Measurements from ENCODE around the gene DOCK1. TPM values are rescaled to one million over a fixed set of nuclear protein-coding genes. Genes with fewer than 3 reads are reported as not detected.

DOCK1 gene
- total RNA-seq, 1 donor = 99.7 TPM

GRCh38 chr10:127368101-127368500 is 462.9 kb downstream of the DOCK1 start:
- TF ChIP-seq, protein P1, sequence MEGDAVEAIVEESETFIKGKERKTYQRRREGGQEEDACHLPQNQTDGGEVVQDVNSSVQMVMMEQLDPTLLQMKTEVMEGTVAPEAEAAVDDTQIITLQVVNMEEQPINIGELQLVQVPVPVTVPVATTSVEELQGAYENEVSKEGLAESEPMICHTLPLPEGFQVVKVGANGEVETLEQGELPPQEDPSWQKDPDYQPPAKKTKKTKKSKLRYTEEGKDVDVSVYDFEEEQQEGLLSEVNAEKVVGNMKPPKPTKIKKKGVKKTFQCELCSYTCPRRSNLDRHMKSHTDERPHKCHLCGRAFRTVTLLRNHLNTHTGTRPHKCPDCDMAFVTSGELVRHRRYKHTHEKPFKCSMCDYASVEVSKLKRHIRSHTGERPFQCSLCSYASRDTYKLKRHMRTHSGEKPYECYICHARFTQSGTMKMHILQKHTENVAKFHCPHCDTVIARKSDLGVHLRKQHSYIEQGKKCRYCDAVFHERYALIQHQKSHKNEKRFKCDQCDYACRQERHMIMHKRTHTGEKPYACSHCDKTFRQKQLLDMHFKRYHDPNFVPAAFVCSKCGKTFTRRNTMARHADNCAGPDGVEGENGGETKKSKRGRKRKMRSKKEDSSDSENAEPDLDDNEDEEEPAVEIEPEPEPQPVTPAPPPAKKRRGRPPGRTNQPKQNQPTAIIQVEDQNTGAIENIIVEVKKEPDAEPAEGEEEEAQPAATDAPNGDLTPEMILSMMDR (IDR thresholded peaks at IDR 0.05; ENCODE audit: insufficient read depth, low read depth, low read length) = no peak
- no peak for DNase-seq (ENCODE audit: low read depth)
- no peak overlapping the region for H3K4me3 ChIP-seq (ENCODE audit: low read depth, low read length)

- TF ChIP-seq, protein P1 (IDR thresholded peaks at IDR 0.05; ENCODE audit: insufficient read depth, low read depth, low read length) = no peak
- DNase-seq (ENCODE audit: low read depth) = no peak
- no peak overlapping the region for H3K4me3 ChIP-seq (ENCODE audit: low read depth, low read length)
Observed at GRCh38 chr10:127368929-127369328, 463.7 kb downstream of the DOCK1 start.

DNA sequence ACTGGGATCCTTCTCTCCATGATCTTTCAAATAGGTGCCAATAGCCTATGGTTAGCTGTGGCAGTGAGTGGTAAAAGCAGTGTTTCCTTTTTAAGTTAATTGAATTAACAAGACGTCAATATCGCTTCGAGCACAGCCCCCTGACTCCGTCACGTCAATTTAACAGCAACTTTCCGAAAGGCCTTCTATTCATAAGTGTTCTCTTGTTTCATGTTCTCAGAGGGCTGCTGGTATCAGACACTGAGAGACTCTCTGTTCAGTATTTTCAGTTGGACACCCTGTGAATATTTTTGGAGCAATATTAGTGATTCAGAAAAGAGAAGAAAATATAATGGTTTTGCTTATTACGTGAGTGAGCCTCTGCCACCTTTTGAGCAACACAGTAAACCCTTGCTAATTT is 465.4 kb downstream of the DOCK1 start:
- TF ChIP-seq, protein P1 (IDR thresholded peaks at IDR 0.05; ENCODE audit: insufficient read depth, low read depth, low read length) = no peak
- no peak overlapping the region for H3K4me3 ChIP-seq (ENCODE audit: low read depth, low read length)
- DNase-seq (ENCODE audit: low read depth) = no peak

- no peak for DNase-seq (ENCODE audit: low read depth)
- no peak overlapping the region for H3K4me3 ChIP-seq (ENCODE audit: low read depth, low read length)
- TF ChIP-seq, protein P1 (IDR thresholded peaks at IDR 0.05; ENCODE audit: insufficient read depth, low read depth, low read length) = no peak
Observed at GRCh38 chr10:127372361-127372760, 467.1 kb downstream of the DOCK1 start.

DNA sequence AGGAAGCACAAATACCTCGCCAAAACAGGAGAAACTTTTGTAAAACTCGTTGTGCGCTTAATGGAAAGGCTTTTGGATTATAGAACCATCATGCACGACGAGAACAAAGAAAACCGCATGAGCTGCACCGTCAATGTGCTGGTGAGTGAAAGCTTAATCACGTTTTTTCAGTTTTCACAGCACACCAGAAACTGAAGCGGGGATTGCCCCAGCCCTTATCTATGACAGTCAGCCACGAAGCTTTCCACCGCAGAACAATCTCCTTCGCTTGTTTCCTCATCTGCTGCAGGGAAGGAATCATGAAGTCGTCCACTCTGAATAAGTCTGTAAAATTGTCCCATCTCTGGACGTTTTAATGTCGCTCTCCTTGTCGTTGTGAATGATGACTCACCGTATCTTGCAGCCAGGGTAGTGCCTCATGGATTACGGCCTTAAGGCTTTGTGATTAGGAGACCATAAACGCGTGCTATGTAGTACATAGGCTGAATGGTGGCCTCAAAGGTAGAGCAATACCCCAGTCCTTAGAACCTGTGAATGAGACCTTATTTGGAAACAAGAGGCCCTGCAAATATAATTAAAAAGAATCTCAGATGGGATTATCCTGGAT is 468.9 kb downstream of the DOCK1 start:
- TF ChIP-seq, protein P1 (IDR thresholded peaks at IDR 0.05; ENCODE audit: insufficient read depth, low read depth, low read length) = no peak
- H3K4me3 ChIP-seq (ENCODE audit: low read depth, low read length) = no peak overlapping the region
- no peak for DNase-seq (ENCODE audit: low read depth)

DNA sequence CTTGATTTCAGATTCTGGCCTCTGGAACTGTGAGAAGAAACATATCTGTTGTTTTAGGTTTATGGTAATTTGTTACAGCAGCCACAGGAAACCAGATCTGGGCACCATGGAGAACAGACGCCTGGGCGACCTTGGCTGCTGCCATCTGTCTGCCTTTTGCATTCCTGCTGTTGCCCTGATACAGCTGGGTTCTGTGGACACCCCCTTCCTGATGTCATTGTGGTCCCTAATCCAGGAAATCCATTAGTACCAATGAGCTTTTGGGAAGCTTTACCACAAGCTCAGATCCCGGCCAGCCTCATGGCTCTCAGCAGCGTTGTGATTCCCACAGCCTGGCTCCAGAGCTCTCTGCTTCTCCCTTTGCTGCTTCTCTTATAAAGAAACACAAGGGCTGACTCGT is 469.7 kb downstream of the DOCK1 start:
- TF ChIP-seq, protein P1 (IDR thresholded peaks at IDR 0.05; ENCODE audit: insufficient read depth, low read depth, low read length) = no peak
- DNase-seq (ENCODE audit: low read depth) = peak; percentile 33
- no peak overlapping the region for H3K4me3 ChIP-seq (ENCODE audit: low read depth, low read length)

GRCh38 chr10:127375461-127375860 is 470.2 kb downstream of the DOCK1 start:
- no peak overlapping the region for H3K4me3 ChIP-seq (ENCODE audit: low read depth, low read length)
- TF ChIP-seq, protein P1 (IDR thresholded peaks at IDR 0.05; ENCODE audit: insufficient read depth, low read depth, low read length) = no peak
- peak; percentile 48 for DNase-seq (ENCODE audit: low read depth)

Measured in fibroblast of villous mesenchyme (primary cell).